GM23248 (cell line): Measurements from ENCODE around the gene MLLT6.

ENCODE experiments used
- EZH2 ChIP-seq: fragments of 200-600 bp; sonication (generic); IDR thresholded peaks from 2 replicates; pipeline ENCODE4 v1.6.1; 2018; ENCODE audit warnings: antibody characterized with exemption, mild to moderate bottlenecking; ENCODE audit not compliant: insufficient read depth, poor library complexity, severe bottlenecking
- EZH2phosphoT487 ChIP-seq: fragments of 200-600 bp; sonication (generic); IDR thresholded peaks from 2 replicates; pipeline ENCODE4 v1.6.1; 2018; ENCODE audit warnings: antibody characterized with exemption, moderate library complexity, mild to moderate bottlenecking, low read depth; ENCODE audit not compliant: insufficient read depth

DNA sequence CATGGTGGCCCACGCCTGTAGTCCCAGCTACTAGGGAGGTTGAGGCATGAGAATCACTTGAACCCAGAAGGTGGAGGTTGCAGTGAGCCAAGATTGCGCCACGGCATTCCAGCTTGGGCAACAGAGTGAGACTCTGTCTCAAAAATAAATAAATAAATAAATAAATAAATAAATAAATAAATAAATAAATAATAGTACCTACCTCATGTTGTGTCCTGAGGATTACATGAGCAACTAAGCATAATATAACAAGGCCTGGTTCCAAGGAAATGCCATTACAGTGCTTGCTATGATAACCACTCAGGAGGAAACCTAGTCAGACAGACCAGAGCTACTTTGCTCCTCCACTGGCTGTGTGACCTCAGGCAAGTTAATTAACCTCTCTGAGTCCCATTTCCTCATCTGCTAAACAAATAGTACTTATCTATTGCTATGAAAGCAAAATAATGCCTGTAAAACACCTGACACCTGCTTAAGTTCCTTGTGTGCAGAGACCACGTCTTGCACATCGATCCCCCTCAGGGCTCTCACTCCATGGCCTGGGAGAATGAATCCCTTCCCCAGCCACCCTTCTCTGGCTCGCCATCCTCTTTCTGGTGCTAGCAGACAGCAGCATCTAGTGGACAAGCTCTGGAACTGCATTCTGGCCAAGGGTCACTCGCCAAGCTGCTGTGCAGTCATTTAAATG, 37.8 kb upstream of the MLLT6 start:
- TF ChIP-seq EZH2phosphoT487 (no peak), EZH2 (no peak)
